HepG2 (cell line): ENCODE data around the gene GABRG3. TPM values are rescaled to one million over a fixed set of nuclear protein-coding genes. Genes with fewer than 3 reads are reported as not detected.

ENCODE experiments used
- ATAC-seq: fragments of 200-7000 bp; cut with Tn5 transposase; 3 replicates; pipeline ENCODE4 v1.9.1; 2020; ENCODE audit warnings: mild to moderate bottlenecking, moderate library complexity
- BruUV-seq: library from RNA; stranded (reverse); fragments of 400-500 nt; replicated peaks from 2 replicates; lab custom pipeline; 2021; lab: Mats Ljungman, UMichigan
- CTCF ChIA-PET: fragments of 300-600 bp; formaldehyde crosslinking; extraction: SDS; loops from one replicate; lab custom pipeline; 2021; ENCODE audit warnings: low total read pairs, inconsistent platforms, low intra/inter-chr PET ratio; lab: Yijun Ruan, JAX
- POLR2A ChIA-PET: fragments of 350-600 bp; sonication (Branson Sonifier 250); formaldehyde crosslinking; loops from one replicate; lab custom pipeline; 2020; ENCODE audit warnings: antibody characterized with exemption, inconsistent platforms; lab: Yijun Ruan, JAX
- DNase-seq: peaks from one replicate; pipeline ENCODE4 v3.0.0-alpha.2; 2015; ENCODE audit warnings: low spot score
- FAIRE-seq: peaks from 3 replicates; lab custom pipeline; 2011; peaks lifted over from hg19 to GRCh38; lab: Jason Lieb, UNC
- H2AFZ ChIP-seq: one replicate; pipeline ENCODE4 v1.6.1; 2011; ENCODE audit warnings: low read length, inconsistent platforms
- H3K27ac ChIP-seq: fragments of 300-600 bp; 3 replicates; pipeline ENCODE4 v1.8.0; 2011; ENCODE audit warnings: mixed run types, mild to moderate bottlenecking, mixed read lengths, low read length, inconsistent platforms; ENCODE audit not compliant: insufficient read depth; ENCODE audit errors: extremely low read length
- H3K27me3 ChIP-seq, 2 experiments: fragments of 200-600 bp in 1 of 2; 2 replicates in 1 of 2; 3 replicates in 1 of 2; pipeline versions ENCODE4 v1.6.0 to v1.8.0; 2011; ENCODE audit warnings: low read length in 2 of 2, mild to moderate bottlenecking in 2 of 2, moderate library complexity in 2 of 2, inconsistent platforms in 1 of 2; ENCODE audit not compliant: insufficient read depth in 2 of 2, control insufficient read depth in 1 of 2
- H3K36me3 ChIP-seq, 2 experiments: fragments of 200-600 bp in 1 of 2; replicated peaks in 1 of 2; 2 replicates in 1 of 2; 3 replicates in 1 of 2; pipeline versions ENCODE4 v1.5.1 to v1.8.0; 2011; ENCODE audit warnings: low read length in 2 of 2, inconsistent platforms in 1 of 2; ENCODE audit not compliant: insufficient read depth in 2 of 2, control insufficient read depth in 1 of 2
- H3K4me1 ChIP-seq: 2 replicates; pipeline ENCODE4 v1.5.1; 2012; ENCODE audit warnings: low read length, inconsistent platforms; ENCODE audit not compliant: insufficient read depth
- H3K4me2 ChIP-seq: 2 replicates; pipeline ENCODE4 v1.6.0; 2011; ENCODE audit warnings: low read depth, low read length, inconsistent platforms
- H3K4me3 ChIP-seq, 3 experiments: fragments of 200-600 bp in 1 of 3; sonication (generic), shearing (Covaris generic) in 1 of 3; replicated peaks in 1 of 3; 2 replicates each; pipeline ENCODE4 v1.5.1; 2011 to 2016; ENCODE audit warnings: low read length in 3 of 3, inconsistent platforms in 2 of 3, low read depth in 2 of 3, mild to moderate bottlenecking in 2 of 3, control low read depth in 1 of 3, mixed read lengths in 1 of 3; ENCODE audit not compliant: insufficient read depth in 1 of 3
- H3K79me2 ChIP-seq: one replicate; pipeline ENCODE4 v1.6.1; 2011; ENCODE audit warnings: low read length, inconsistent platforms; ENCODE audit not compliant: insufficient read depth
- H3K9ac ChIP-seq: 2 replicates; pipeline ENCODE4 v1.6.0; 2011; ENCODE audit warnings: mild to moderate bottlenecking, low read depth, low read length, inconsistent platforms; ENCODE audit not compliant: insufficient read depth
- H3K9me3 ChIP-seq: 2 replicates; pipeline ENCODE4 v1.5.1; 2012; ENCODE audit warnings: mild to moderate bottlenecking, low read length
- H4K20me1 ChIP-seq: 2 replicates; pipeline ENCODE4 v1.6.0; 2011; ENCODE audit warnings: inconsistent platforms, mild to moderate bottlenecking, low read length, moderate library complexity; ENCODE audit not compliant: insufficient read depth
- DNMT3B ChIP-seq: conservative IDR thresholded peaks from 2 replicates; pipeline ENCODE4 v1.6.1; 2016; ENCODE audit warnings: missing biosample characterization, control low read depth
- GTF2F1 ChIP-seq: fragments of 150-350 bp; IDR thresholded peaks from 2 replicates; pipeline ENCODE4 v1.6.1; 2014; ENCODE audit warnings: low read length
- KAT8 ChIP-seq: IDR thresholded peaks from 2 replicates; pipeline ENCODE4 v1.6.1; 2016; ENCODE audit warnings: missing genetic modification reagents, missing compliant biosample characterization
- KDM2A ChIP-seq: sonication (generic); formaldehyde crosslinking; IDR thresholded peaks from 2 replicates; pipeline ENCODE4 v1.4.0; 2020; ENCODE audit warnings: low read depth, missing genetic modification reagents, borderline replicate concordance
- MAF1 ChIP-seq: sonication (generic); formaldehyde crosslinking; IDR thresholded peaks from 2 replicates; pipeline ENCODE4 v1.5.0; 2020; ENCODE audit warnings: missing genetic modification reagents, borderline replicate concordance
- SNAI1 ChIP-seq: sonication (generic); formaldehyde crosslinking; IDR thresholded peaks from 2 replicates; pipeline ENCODE4 v1.5.0; 2020; ENCODE audit warnings: mild to moderate bottlenecking, missing genetic modification reagents, borderline replicate concordance
- TEAD2 ChIP-seq: sonication (generic); formaldehyde crosslinking; IDR thresholded peaks from 2 replicates; pipeline ENCODE4 v1.9.0; 2021; ENCODE audit warnings: missing genetic modification reagents
- ZNF260 ChIP-seq: sonication (generic); formaldehyde crosslinking; IDR thresholded peaks from 2 replicates; pipeline ENCODE4 v1.4.0; 2020; ENCODE audit warnings: missing genetic modification reagents, low read depth, mild to moderate bottlenecking, borderline replicate concordance
- ZNF788 ChIP-seq: sonication (generic); formaldehyde crosslinking; IDR thresholded peaks from 2 replicates; pipeline ENCODE4 v1.5.0; 2020; ENCODE audit warnings: mild to moderate bottlenecking, missing genetic modification reagents, borderline replicate concordance
- WGBS: methylation state at CpG from one replicate; pipeline ENCODE4 v1.1.6; 2017; ENCODE audit warnings: low lambda C conversion rate; 5-methylcytosine and 5-hydroxymethylcytosine counted together
- in situ Hi-C: cut with HindIII; loops from 2 replicates; pipeline ENCODE4 v1.10.0; 2017; ENCODE audit warnings: low pct_unique_long_range_greater_than_20kb; ENCODE audit not compliant: extremely low pct_ligation_motif_present
- intact Hi-C: fragments of 100-400 bp; cut with micrococcal nuclease; formaldehyde crosslinking; loops from one replicate; pipeline ENCODE4 v1.10.0; 2022; ENCODE audit not compliant: unreplicated experiment
- polyA plus RNA-seq, 8 experiments: library from polyadenylated mRNA; depleted of rRNA in 3 of 8; stranded (reverse) in 7 of 8; unstranded in 1 of 8; fragments of >200 nt; fragmentation: Illumina TruSeq in 4 of 8; extraction: Trizol in 4 of 8; gene quantifications; 2 replicates each; pipeline versions ENCODE4 v1.2.1 to v1.2.3, GENCODE V29; 2011 to 2016; ENCODE audit warnings: low read depth in 4 of 8, missing spikeins in 1 of 8, mixed read lengths in 1 of 8; ENCODE audit not compliant: insufficient read depth in 1 of 8
- total RNA-seq, 5 experiments: library from RNA; depleted of rRNA; stranded (reverse); fragments of >200 nt; fragmentation: Illumina TruSeq; extraction: Trizol; gene quantifications; 2 replicates each; pipeline ENCODE4 v1.2.3, GENCODE V29; 2016; ENCODE audit warnings: low read depth in 1 of 5
- TF ChIP-seq, protein P1 (sequence below): sonication (generic); formaldehyde crosslinking; IDR thresholded peaks from 2 replicates; pipeline ENCODE4 v1.9.0; 2022; ENCODE audit warnings: missing genetic modification reagents, mild to moderate bottlenecking, borderline replicate concordance
- TF ChIP-seq, protein P2 (sequence below): sonication (generic); formaldehyde crosslinking; IDR thresholded peaks from 2 replicates; pipeline ENCODE4 v1.4.0; 2020; ENCODE audit warnings: mild to moderate bottlenecking, missing genetic modification reagents, borderline replicate concordance
- TF ChIP-seq, protein P3 (sequence below): sonication (generic); formaldehyde crosslinking; IDR thresholded peaks from 2 replicates; pipeline ENCODE4 v1.5.0; 2020; ENCODE audit warnings: missing genetic modification reagents

Gene GABRG3
- total and polyA plus RNA-seq, 2 of the 13 experiments (the other 11 are each of a cell fraction or from before 2014, with no cell fraction given): not detected

DNA sequence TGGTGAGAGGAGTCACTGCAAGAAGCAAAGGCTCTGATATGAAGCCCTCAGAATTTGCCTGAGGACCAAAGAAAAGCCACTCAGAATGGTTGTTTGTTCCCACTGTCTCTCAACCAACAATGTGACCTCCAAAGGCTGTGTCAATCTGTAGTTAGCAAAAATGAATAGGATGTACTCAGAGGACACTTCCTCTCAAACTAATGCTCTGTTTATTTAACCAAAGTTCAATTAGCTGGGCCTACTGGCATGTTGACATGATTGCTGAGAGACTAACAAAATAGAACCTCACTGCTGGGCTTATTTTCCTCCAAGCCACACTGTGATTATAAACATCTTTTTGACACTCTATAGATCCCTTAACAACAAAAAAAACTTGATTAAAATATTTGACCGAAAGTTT is 605.6 kb downstream of the GABRG3 start (continued):
- TF ChIP-seq, protein P1, sequence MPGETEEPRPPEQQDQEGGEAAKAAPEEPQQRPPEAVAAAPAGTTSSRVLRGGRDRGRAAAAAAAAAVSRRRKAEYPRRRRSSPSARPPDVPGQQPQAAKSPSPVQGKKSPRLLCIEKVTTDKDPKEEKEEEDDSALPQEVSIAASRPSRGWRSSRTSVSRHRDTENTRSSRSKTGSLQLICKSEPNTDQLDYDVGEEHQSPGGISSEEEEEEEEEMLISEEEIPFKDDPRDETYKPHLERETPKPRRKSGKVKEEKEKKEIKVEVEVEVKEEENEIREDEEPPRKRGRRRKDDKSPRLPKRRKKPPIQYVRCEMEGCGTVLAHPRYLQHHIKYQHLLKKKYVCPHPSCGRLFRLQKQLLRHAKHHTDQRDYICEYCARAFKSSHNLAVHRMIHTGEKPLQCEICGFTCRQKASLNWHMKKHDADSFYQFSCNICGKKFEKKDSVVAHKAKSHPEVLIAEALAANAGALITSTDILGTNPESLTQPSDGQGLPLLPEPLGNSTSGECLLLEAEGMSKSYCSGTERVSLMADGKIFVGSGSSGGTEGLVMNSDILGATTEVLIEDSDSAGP (CRISPR knock-in tag): no peak
- TF ChIP-seq, all 625 proteins: peak for 18

DNA sequence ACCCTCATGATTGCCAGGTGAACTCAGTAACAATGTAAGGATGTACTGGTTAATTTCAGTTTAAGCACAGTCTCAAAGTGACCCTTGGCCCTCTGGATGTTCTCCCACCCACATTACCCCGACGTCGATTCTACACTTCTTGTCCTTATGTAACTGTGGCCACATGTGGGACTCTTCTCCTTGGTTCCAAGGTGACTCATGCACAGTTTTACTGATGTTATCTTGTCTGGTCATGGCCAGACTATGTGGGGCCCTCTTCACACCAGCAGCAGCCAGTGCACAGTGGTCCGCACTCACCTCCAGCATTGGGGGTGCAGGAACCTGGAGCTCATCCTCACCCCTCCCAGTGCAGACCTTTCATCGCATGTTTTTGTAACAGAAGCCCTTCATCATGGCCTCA is 608.8 kb downstream of the GABRG3 start:
- no peaks in the 10 kb centered on the region for H3K36me3 ChIP-seq
- ChIA-PET POLR2A (no interaction called here), CTCF (no interaction called here)
- peaks cover 19% of the 10 kb centered on the region for H3K4me1 ChIP-seq
- no peaks in the 10 kb centered on the region for H3K79me2 ChIP-seq
- no peaks in the 10 kb centered on the region for H4K20me1 ChIP-seq
- intact Hi-C loops: no loop called here
- ATAC-seq (no peak), DNase-seq (no peak), FAIRE-seq (no peak)
- in situ Hi-C loops: no loop called here
- no peak overlapping the region for H3K9ac ChIP-seq
- no peak overlapping the region for H3K4me2 ChIP-seq
- no peak overlapping the region for H3K4me3 ChIP-seq
- 52% methylated on average over 5 of the region's 5 CpGs for WGBS
- no peaks in the 10 kb centered on the region; a peak in 1 of 5 replicates for H3K27me3 ChIP-seq
- peaks cover 34% of the 10 kb centered on the region; the same call in 1 of the 2 replicates for H3K9me3 ChIP-seq
- no peak overlapping the region for H3K27ac ChIP-seq
- no TSS peak for BruUV-seq
- no peak overlapping the region for H2AFZ ChIP-seq
- TF ChIP-seq, protein P2, sequence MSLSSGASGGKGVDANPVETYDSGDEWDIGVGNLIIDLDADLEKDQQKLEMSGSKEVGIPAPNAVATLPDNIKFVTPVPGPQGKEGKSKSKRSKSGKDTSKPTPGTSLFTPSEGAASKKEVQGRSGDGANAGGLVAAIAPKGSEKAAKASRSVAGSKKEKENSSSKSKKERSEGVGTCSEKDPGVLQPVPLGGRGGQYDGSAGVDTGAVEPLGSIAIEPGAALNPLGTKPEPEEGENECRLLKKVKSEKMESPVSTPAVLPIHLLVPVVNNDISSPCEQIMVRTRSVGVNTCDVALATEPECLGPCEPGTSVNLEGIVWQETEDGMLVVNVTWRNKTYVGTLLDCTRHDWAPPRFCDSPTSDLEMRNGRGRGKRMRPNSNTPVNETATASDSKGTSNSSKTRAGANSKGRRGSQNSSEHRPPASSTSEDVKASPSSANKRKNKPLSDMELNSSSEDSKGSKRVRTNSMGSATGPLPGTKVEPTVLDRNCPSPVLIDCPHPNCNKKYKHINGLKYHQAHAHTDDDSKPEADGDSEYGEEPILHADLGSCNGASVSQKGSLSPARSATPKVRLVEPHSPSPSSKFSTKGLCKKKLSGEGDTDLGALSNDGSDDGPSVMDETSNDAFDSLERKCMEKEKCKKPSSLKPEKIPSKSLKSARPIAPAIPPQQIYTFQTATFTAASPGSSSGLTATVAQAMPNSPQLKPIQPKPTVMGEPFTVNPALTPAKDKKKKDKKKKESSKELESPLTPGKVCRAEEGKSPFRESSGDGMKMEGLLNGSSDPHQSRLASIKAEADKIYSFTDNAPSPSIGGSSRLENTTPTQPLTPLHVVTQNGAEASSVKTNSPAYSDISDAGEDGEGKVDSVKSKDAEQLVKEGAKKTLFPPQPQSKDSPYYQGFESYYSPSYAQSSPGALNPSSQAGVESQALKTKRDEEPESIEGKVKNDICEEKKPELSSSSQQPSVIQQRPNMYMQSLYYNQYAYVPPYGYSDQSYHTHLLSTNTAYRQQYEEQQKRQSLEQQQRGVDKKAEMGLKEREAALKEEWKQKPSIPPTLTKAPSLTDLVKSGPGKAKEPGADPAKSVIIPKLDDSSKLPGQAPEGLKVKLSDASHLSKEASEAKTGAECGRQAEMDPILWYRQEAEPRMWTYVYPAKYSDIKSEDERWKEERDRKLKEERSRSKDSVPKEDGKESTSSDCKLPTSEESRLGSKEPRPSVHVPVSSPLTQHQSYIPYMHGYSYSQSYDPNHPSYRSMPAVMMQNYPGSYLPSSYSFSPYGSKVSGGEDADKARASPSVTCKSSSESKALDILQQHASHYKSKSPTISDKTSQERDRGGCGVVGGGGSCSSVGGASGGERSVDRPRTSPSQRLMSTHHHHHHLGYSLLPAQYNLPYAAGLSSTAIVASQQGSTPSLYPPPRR: no peak
- TF ChIP-seq GTF2F1: no peak
- TF ChIP-seq, protein P3, sequence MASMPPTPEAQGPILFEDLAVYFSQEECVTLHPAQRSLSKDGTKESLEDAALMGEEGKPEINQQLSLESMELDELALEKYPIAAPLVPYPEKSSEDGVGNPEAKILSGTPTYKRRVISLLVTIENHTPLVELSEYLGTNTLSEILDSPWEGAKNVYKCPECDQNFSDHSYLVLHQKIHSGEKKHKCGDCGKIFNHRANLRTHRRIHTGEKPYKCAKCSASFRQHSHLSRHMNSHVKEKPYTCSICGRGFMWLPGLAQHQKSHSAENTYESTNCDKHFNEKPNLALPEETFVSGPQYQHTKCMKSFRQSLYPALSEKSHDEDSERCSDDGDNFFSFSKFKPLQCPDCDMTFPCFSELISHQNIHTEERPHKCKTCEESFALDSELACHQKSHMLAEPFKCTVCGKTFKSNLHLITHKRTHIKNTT (CRISPR knock-in tag): no peak
- TF ChIP-seq ZNF788: no peak
- no peak for TF ChIP-seq KAT8
- no peak for TF ChIP-seq MAF1 (CRISPR knock-in tag)
- TF ChIP-seq DNMT3B: no peak
- no peak for TF ChIP-seq KDM2A
- no peak for TF ChIP-seq TEAD2 (CRISPR knock-in tag)
- TF ChIP-seq ZNF260 (CRISPR knock-in tag): no peak
- TF ChIP-seq SNAI1: no peak
